Natural killer cell treated with Interleukin-12 subunit alpha and Interleukin-12 subunit beta and Interleukin-15 and Interleukin-18, amount 100 ng/mL, for 72 hours (primary cell): ENCODE data around the gene CBX8. TPM values are rescaled to one million over a fixed set of nuclear protein-coding genes. Genes with fewer than 3 reads are reported as not detected.

ENCODE experiments used
- ATAC-seq, 2 donors: fragments of 150-1000 bp; cut with Tn5 transposase in 1 of 2; sonication (Bioruptor Pico), chemical (Tn5 transposase) in 1 of 2; 2 replicates each; pipeline ENCODE4 v1.10.0; 2021
- DNase-seq: peaks from one replicate; pipeline ENCODE4 v3.0.0; 2022; ENCODE audit warnings: low spot score
- H3K27ac Mint-ChIP-seq, 2 donors: 1 replicate in 1 of 2; 2 replicates in 1 of 2; pipeline ENCODE4 v1.8.0; 2022; ENCODE audit warnings: mixed read lengths in 2 of 2, mild to moderate bottlenecking in 1 of 2, moderate library complexity in 1 of 2
- H3K27me3 Mint-ChIP-seq, 2 donors: 1 replicate in 1 of 2; 2 replicates in 1 of 2; pipeline ENCODE4 v1.8.0; 2022; ENCODE audit warnings: mixed read lengths in 2 of 2
- H3K36me3 Mint-ChIP-seq: one replicate; pipeline ENCODE4 v1.8.0; 2022; ENCODE audit warnings: mixed read lengths
- H3K4me1 Mint-ChIP-seq, 2 donors: 1 replicate in 1 of 2; 2 replicates in 1 of 2; pipeline ENCODE4 v1.8.0; 2022; ENCODE audit warnings: low read depth in 2 of 2, mixed read lengths in 2 of 2, mild to moderate bottlenecking in 1 of 2
- H3K4me3 Mint-ChIP-seq: one replicate; pipeline ENCODE4 v1.8.0; 2022; ENCODE audit warnings: mixed read lengths
- H3K9me3 Mint-ChIP-seq: 2 replicates; pipeline ENCODE4 v1.8.0; 2022; ENCODE audit warnings: mixed read lengths
- total RNA-seq, 2 donors: library from RNA; stranded (reverse); gene quantifications; one replicate each; pipeline ENCODE4 v1.2.3, GENCODE V29; 2022

The CBX8 gene
- total RNA-seq, 2 donors from 2014 or later = 9.8 to 46.4 TPM

DNA sequence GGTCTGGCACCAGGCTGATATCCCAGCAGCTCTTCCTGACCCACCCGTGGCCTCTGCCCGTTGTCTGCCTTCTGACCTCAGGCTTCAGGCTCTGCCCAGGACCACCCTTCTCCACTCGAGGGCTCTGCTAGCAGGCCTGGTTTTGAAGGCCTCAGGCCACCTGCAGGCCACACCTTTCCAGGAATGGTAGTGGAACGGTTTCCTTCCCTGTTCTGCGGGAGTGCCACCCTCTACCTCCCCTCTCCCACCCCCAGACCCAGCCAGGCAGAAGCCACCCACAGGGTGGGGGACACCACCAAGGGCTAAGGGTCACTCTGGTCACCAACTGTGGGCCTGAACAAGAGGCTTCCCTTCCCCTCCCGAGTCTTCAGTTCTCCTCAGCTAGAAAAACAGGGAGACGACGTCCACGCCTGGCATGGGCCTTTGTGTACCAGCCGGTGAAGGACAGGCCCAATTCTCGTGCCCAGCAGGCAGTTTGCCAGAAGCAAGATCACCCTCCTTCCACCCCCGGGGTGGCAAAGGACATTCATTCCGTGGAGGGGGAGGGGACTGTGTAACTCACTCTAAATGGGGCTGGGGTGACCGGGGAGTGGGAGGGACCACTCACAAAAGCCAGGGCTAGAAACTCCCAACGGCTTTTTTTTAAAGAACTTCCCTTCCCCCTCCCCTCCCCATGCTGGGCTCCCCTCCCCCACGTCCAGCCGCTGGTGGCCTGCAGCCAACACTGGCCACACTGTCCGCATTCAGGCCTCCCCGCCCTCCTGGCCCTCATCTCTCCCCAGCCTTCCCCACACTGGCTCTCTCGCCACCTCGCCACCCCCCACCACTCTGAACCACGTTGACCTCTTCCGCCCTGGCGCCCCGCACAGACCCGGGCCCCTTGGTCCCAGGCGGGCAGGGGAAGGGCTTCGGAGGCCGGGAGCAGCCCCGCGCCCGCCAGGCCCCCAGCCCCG lies 34.7 kb upstream of the CBX8 start:
- Mint-ChIP-seq H3K36me3 (peaks cover 11% of the 10 kb centered on the region), H3K4me3 (no peak overlapping the region), H3K27me3 (peaks cover 0 to 3% of the 10 kb centered on the region in 2 donors), H3K4me1 (peaks cover 14 to 18% of the 10 kb centered on the region in 2 donors), H3K9me3 (no peaks in the 10 kb centered on the region), H3K27ac (no peak overlapping the region)
- DNase-seq = no peak
- peak in 1 of 2 donors; percentile 4 for ATAC-seq

- Mint-ChIP-seq H3K9me3 (no peaks in the 10 kb centered on the region), H3K4me1 (peaks cover 21 to 25% of the 10 kb centered on the region in 2 donors), H3K27ac (no peak overlapping the region), H3K27me3 (peaks cover 0 to 5% of the 10 kb centered on the region in 2 donors), H3K36me3 (peaks cover 11% of the 10 kb centered on the region), H3K4me3 (no peak overlapping the region)
- ATAC-seq = no peak
- no peak for DNase-seq
These were observed 33.9 kb upstream of the CBX8 start for GRCh38 chr17:79830763-79831264.

- H3K27ac Mint-ChIP-seq = no peak overlapping the region
- H3K4me1 Mint-ChIP-seq = peaks cover 24 to 28% of the 10 kb centered on the region in 2 donors
- no peaks in the 10 kb centered on the region for H3K9me3 Mint-ChIP-seq
- peaks cover 0 to 5% of the 10 kb centered on the region in 2 donors for H3K27me3 Mint-ChIP-seq
- DNase-seq (no peak), ATAC-seq (no peak)
- H3K36me3 Mint-ChIP-seq = peaks cover 11% of the 10 kb centered on the region
- H3K4me3 Mint-ChIP-seq = no peak overlapping the region
These were observed 33.4 kb upstream of the CBX8 start for GRCh38 chr17:79830303-79830702.

DNA sequence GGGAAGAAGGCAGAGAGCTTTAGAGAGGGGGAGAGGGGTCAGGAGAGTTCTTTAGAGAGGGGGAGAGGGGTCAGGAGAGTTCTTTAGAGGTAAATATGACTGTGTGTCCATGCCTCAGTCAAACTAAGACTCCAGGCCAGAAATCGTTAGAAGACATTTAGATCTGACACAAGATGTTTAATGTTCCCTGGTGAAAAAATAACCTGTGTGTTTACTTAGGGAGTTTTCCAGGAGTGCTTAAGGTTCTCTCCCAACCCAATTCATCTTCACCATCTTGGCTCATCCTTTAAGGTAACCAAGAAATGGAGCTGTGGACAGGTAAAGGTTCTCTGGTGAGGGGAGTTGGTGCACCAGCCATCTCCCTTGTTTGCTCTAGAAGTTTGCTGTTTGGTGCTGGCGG lies 32.6 kb upstream of the CBX8 start:
- Mint-ChIP-seq H3K4me1 (peaks cover 22 to 23% of the 10 kb centered on the region in 2 donors), H3K27ac (peak overlapping the region in 1 of 2 donors; percentile 41), H3K36me3 (peaks cover 9% of the 10 kb centered on the region), H3K9me3 (no peaks in the 10 kb centered on the region), H3K27me3 (peaks cover 4 to 7% of the 10 kb centered on the region in 2 donors), H3K4me3 (no peak overlapping the region)
- ATAC-seq (no peak), DNase-seq (no peak)

- Mint-ChIP-seq H3K36me3 (peaks cover 12% of the 10 kb centered on the region), H3K4me3 (no peak overlapping the region), H3K9me3 (no peaks in the 10 kb centered on the region), H3K27me3 (peaks cover 8 to 9% of the 10 kb centered on the region in 2 donors), H3K4me1 (peaks cover 22 to 24% of the 10 kb centered on the region in 2 donors), H3K27ac (peak overlapping the region in 1 of 2 donors; percentile 41)
- no peak for DNase-seq
- no peak for ATAC-seq
These were observed 32.1 kb upstream of the CBX8 start for GRCh38 chr17:79829004-79829403.

- no peak overlapping the region for H3K4me3 Mint-ChIP-seq
- peaks cover 6% of the 10 kb centered on the region for H3K36me3 Mint-ChIP-seq
- peaks cover 8 to 20% of the 10 kb centered on the region in 2 donors for H3K27me3 Mint-ChIP-seq
- ATAC-seq = no peak
- no peak overlapping the region for H3K27ac Mint-ChIP-seq
- DNase-seq = no peak
- no peaks in the 10 kb centered on the region for H3K9me3 Mint-ChIP-seq
- H3K4me1 Mint-ChIP-seq = peaks cover 16 to 19% of the 10 kb centered on the region in 2 donors
These were observed 30.1 kb upstream of the CBX8 start for GRCh38 chr17:79826841-79827578.

DNA sequence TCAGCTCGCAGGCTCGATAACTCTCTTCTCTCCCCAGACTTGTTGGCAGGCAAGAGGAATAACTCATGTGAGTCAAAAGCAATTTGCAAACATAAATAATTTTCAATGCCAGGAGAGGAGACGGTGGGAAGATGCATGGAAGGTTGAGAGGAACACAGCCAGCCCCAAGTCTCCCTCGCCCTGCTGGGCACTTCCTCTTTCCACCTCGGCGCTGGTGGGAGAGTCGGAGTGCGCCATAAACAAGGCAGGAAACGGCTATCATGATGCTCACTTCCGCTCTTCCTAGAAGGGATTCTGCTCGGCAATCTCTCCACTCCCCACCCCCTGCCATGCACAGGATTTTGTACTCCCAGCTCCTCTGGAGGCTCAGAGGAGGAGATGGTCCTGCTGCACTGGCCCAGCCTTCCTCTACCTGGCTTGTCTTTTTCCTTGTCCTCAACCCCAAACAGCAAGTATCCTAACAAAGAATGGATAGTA lies 29.4 kb upstream of the CBX8 start:
- no peak for ATAC-seq

GRCh38 chr17:79825580-79825921 lies 28.7 kb upstream of the CBX8 start:
- Mint-ChIP-seq H3K9me3 (no peaks in the 10 kb centered on the region), H3K36me3 (peaks cover 6% of the 10 kb centered on the region), H3K4me1 (peaks cover 16 to 19% of the 10 kb centered on the region in 2 donors), H3K27me3 (peaks cover 8 to 25% of the 10 kb centered on the region in 2 donors), H3K4me3 (no peak overlapping the region), H3K27ac (no peak overlapping the region)
- no peak for DNase-seq
- ATAC-seq = no peak

More for the DNA sequence above, 29.4 kb upstream of the CBX8 start:
- no peaks in the 10 kb centered on the region for H3K9me3 Mint-ChIP-seq
- no peak for DNase-seq
- no peak overlapping the region for H3K27ac Mint-ChIP-seq
- H3K36me3 Mint-ChIP-seq = peaks cover 6% of the 10 kb centered on the region
- peaks cover 8 to 24% of the 10 kb centered on the region in 2 donors for H3K27me3 Mint-ChIP-seq
- no peak overlapping the region for H3K4me3 Mint-ChIP-seq
- H3K4me1 Mint-ChIP-seq = peaks cover 16 to 19% of the 10 kb centered on the region in 2 donors

DNA sequence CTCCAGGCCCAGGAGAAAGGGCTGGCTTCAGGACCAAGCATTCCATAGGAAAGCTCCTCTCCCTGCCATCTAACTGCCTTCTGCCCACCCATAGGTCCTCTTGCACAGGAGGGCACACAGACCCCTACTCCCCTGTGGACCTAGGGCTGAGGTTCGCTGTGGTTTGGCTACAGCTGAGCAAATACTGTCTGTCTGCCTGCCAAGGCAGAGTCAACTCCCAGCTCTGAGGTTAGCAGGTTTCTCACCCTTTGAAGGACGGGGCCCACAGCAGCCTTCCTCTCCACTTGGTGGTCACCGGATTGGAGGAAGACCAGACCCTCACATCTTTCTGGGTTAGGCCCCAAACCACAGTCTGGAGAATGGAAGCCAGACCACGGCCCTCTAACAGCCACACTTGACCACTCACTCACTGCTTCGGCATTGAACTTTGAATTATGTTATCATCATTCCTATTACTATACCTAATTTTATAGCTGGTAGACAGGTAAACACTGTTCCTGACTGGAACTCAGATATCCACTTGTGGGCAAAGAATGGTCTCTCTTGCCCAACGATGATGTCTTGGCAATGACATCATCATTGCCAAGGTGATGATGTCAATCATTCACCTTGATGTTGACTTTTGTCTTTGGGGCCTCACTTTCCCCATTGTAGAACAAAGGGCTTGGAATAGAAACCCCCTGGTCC lies 28.2 kb upstream of the CBX8 start:
- Mint-ChIP-seq H3K27ac (no peak overlapping the region), H3K4me3 (no peak overlapping the region), H3K4me1 (peaks cover 16 to 19% of the 10 kb centered on the region in 2 donors), H3K27me3 (peaks cover 11 to 26% of the 10 kb centered on the region in 2 donors), H3K9me3 (no peaks in the 10 kb centered on the region), H3K36me3 (peaks cover 6% of the 10 kb centered on the region)
- ATAC-seq (peak; percentile 51 to 66), DNase-seq (no peak)

- H3K27me3 Mint-ChIP-seq = peaks cover 13 to 27% of the 10 kb centered on the region in 2 donors
- peaks cover 16 to 19% of the 10 kb centered on the region in 2 donors for H3K4me1 Mint-ChIP-seq
- no peaks in the 10 kb centered on the region for H3K9me3 Mint-ChIP-seq
- H3K27ac Mint-ChIP-seq = no peak overlapping the region
- peaks cover 6% of the 10 kb centered on the region for H3K36me3 Mint-ChIP-seq
- ATAC-seq (no peak), DNase-seq (no peak)
- H3K4me3 Mint-ChIP-seq = no peak overlapping the region
These were observed 27.4 kb upstream of the CBX8 start for GRCh38 chr17:79824234-79824633.

DNA sequence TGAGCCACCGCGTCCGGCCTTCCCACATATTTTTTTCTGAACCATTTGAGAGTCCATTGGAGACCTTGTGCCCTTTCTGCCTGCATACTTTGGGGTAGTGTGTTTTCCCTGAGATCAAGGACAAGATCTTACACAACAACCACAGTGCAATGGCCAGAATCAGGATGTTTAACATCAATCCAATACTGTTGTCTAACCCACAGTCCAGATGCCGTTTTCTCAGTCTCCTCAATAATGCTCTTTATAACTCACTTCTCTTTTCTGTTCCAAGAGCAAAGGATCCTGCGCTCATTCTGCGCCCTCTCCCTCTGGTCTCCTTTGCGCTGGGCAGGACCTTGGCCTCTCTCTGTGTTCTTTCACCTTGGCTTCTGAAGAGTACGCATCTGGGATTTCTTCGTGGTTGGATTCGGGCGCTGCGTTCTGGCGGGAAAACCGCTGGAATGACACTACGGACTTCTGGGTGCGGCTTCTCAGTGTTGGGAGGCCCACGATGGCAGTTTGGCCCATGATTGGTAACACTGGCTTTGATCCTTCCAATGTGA lies 25.8 kb upstream of the CBX8 start:
- H3K27ac Mint-ChIP-seq = no peak overlapping the region
- no peak for DNase-seq
- no peaks in the 10 kb centered on the region for H3K9me3 Mint-ChIP-seq
- peaks cover 25 to 34% of the 10 kb centered on the region in 2 donors for H3K27me3 Mint-ChIP-seq
- H3K36me3 Mint-ChIP-seq = peaks cover 6% of the 10 kb centered on the region
- ATAC-seq = no peak
- no peak overlapping the region for H3K4me3 Mint-ChIP-seq
- peaks cover 16 to 19% of the 10 kb centered on the region in 2 donors for H3K4me1 Mint-ChIP-seq

DNA sequence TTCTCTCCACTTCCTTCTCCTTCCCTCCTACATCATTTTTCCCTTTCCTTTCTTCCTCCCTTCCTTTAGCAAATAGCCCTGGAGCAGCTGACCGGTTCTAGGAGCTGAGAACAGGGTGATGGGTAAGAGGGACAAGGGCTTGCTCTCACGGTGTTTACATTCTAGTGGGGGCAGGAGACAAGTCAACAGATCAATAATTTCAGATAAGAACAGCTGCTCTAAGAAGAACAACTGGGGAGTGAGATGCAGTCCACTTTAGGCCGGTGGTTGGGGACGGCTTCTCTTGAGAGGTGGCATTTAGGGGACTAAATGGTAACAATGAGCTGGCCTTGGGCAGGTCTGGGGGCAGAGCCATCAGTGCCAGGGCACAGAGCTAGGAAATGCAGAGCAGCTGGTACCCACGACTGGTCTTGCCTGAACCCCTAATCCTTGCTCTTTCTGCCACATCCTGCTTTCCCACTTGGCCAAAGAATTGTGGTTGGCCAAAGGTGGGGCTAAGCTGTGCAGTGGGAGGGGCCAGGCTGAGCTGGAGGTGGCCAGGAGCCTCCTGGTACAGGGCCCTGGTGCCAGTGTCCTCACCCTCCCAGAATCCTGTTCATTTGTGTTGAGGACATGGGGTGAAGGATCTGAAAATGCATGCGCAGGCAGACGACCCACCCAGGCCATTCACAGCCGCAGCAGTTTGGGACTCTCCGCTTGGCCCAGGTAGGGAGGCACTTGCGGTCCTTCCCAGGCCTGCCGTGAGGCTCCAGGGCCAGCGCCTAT lies 24.6 kb upstream of the CBX8 start:
- Mint-ChIP-seq H3K36me3 (peaks cover 6% of the 10 kb centered on the region), H3K27me3 (peaks cover 35 to 39% of the 10 kb centered on the region in 2 donors)
- no peak for ATAC-seq

More for the DNA sequence above, 24.6 kb upstream of the CBX8 start:
- Mint-ChIP-seq H3K9me3 (no peaks in the 10 kb centered on the region), H3K27ac (no peak overlapping the region), H3K4me3 (no peak overlapping the region), H3K4me1 (peaks cover 13 to 16% of the 10 kb centered on the region in 2 donors)
- DNase-seq = no peak
